Activated gamma-delta T cell treated with anti-CD3 and anti-CD28 coated beads, Interleukin-2, amount 50 U/mL, for 16 hours (primary cell): ENCODE results near the gene PNPLA5.
"Not testable (repeated sequence)": the region's sequence is repeated elsewhere in the genome, so short reads cannot be mapped to it uniquely, and the experiment has no call there.

Experiments used
- DNase-seq: peaks from one replicate; pipeline ENCODE4 v3.0.0-alpha.2; 2020; ENCODE audit warnings: low read depth

PNPLA5 gene

GRCh38 chr22:43881091-43882061, 10.4 kb downstream of the PNPLA5 start:
- DNase-seq = no peak

GRCh38 chr22:43880541-43880991, 11.2 kb downstream of the PNPLA5 start:
- DNase-seq = no peak

DNA sequence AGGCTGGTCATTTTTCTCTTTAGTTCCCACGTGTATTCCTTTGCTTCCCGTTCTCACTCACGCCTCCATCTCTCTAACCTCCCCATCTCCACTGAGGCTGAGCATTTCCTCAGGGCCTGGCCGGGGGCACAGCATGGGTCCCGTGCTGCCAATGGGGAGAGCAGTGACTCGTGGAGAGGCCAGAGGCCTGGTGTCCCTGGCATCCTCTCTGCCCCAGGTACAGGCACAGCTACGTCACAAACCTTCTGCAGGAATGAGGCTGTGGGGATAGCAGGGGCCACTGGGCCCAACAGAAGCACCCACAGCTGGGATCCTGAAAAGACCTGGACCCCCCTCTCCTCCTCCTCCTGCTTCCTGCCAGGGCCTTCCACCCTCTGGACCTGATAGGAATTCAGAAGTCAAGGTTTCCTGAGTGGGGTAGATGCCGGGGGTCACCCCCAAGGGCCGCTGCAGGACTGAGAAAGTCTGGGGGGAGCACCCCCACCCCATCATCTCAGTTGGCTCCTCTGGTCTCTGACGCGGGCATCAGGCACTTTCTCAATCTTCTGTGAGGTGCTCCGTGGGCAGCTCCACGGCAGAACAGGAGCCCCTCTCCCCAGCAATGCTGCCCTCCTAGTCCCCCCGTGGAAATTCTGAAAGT, 11.8 kb downstream of the PNPLA5 start:
- DNase-seq = no peak

DNA sequence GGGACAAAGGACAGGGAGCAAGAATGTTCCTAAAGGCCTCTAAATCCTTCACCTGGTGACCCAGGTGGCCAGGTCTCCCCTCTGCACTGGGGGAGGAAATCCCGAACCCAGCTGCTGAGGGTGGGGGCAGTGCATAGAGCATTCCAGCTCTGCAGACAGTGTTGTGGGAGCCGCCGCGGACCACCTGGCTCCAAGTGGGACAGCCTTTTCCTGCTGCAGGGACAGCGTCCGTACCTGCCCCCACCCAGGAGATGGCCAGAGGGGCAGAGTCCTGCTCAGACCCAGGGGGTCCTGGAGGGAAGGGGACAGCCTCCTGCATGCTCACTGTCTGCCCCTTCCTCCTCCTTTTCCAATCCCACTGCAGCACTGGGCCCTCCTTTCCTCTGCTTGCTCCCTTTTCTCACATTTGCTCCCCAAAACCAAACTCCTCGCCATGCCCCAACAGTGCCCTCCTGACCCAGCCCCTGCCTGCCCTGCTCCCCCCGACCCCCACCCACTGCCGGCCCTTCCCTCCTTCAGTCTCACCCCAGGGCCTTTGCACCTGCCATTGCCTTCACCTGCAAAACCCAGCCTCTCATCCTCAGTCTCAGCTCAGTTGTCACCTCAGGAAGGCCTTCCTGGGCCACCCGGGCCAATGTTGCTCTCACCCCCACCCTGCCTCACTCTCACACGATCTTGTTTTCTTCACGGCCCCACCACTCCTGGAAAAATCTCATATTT, 12.8 kb downstream of the PNPLA5 start:
- DNase-seq = no peak

GRCh38 chr22:43878079-43878795, 13.6 kb downstream of the PNPLA5 start:
- no peak for DNase-seq

DNA sequence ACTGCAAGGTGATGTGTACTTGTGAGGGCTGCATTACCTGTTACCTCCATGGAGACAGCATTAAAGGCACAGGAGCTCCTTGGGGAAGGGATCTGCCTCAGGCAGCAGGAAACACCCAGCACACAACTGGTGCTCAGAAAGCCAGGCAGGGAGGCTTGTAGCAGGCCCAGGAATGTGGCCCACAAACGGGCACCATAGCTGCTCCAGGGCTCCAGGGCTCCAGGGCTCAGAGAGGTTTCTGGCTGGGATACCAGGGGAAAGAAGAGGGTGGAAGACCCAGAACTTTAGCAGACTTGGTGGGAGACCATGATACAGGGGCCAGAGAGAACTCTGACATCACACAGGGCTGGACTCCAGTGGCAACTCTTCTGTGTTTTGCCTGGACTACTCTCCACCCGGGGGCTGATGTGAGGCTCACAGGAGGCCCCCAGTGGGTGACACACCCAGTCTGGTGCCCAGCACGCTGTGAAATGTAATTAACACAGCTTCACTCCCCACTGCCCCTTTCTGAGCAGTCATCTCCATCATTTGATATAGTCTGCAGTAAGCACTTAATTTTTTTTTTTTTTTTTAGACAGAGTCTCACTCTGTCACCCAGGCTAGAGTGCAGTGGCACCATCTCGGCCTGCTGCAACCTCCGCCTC, 14.8 kb downstream of the PNPLA5 start:
- no peak for DNase-seq

- DNase-seq = no peak
Observed at GRCh38 chr22:43869799-43870198, 22.0 kb downstream of the PNPLA5 start.

GRCh38 chr22:43869001-43869400, 22.8 kb downstream of the PNPLA5 start:
- not testable (repeated sequence) for DNase-seq

GRCh38 chr22:43867839-43868635, 23.8 kb downstream of the PNPLA5 start:
- no peak for DNase-seq

DNA sequence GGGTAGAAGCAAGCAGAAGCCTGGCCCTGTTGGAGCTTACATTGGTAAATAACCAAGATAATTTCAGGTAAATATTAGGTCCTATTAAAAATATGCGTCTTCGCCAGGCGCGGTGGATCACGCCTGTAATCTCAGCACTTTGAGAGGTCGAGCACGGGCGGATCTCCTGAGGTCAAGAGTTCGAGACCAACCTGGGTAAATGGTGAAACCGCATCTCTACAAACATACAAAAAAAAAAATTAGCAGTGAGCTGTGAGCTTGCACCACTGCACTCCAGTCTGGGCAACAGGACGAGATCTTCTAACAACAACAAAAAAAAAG, 29.0 kb downstream of the PNPLA5 start:
- no peak for DNase-seq

DNA sequence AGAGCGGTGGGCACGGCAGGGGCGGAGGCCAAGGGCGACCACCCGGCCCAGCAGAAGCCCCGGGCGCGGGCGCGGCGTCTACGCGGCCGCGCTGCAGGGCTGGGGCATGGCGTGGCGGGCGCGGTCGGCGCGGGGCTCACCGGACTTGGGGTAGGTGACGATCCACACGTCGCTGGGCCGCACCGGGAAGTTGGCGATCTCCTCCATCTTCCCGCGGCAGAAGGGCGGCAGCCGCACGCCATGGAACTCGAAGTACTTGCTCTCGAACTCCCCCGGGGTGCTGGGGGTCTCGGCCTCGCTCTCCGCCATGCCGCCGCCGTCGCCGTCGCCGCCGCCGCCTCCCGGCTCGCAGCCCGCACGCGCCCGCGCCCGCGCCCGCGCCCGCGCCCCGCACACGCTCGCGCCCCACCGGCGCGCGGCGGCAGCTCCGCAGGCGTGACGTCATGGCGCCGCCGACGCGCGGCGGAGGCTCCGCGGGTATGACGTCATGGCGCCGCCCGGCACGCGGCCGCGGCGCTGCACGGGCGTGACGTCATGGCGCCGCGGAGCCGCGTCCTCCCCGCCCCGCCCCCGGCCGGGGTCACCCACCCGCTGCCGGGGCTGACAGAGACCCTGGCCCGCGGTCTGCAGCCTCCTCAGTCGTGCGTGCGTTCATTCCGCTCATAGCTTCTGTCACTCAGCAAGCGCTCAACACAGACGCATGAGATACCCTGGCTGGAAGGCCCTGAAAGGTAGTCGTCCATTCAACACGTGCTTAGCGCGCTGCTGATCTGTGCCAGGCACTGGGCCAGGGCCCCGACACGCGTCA, 29.5 kb downstream of the PNPLA5 start, which contains the start of gene SULT4A1:
TSS of gene SULT4A1 (minus strand) at position 440 of the 808 bp plus-strand sequence. CDS start at position 309, 131 bp downstream.
- DNase-seq = no peak

DNA sequence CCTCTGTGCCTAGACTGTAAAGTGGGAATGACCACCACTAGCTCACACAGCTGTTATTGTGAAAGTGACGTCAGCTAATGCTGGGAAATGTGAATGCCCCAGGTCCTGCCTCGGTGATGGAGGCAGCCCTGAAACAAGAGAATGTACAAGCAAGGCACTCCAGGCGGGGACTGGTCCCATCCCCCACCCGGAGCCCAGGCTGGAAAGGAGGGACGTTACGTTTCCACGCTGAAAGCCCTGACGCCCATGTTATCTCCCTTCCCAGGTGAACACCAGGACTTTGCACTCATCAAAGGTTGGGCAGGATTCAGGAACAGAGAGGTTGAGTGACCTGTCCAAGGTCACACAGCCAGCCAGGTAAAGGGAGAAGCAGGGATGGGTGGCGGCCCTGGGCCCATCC, 30.3 kb downstream of the PNPLA5 start:
- DNase-seq = no peak

DNA sequence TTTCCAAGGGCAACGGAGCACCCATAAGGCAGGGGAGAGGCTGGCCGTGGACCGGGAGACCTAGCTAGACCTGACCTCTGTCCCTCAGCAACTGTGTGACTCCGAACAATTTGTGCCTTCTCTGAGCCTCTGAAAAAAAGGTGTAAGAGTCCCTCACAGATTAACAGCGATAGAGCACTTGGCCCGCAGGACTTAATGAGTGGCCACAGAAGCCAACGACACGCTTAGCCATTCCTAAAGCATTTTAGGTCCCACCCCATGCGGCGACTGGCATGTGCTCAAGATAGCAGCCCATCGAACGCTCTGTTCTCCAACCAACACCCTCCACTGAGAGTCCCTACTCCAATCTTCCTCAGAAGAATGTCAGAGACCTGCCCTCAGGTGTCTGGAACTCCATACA, 31.0 kb downstream of the PNPLA5 start:
- DNase-seq = no peak

GRCh38 chr22:43860126-43860525, 31.7 kb downstream of the PNPLA5 start:
- DNase-seq = no peak

DNA sequence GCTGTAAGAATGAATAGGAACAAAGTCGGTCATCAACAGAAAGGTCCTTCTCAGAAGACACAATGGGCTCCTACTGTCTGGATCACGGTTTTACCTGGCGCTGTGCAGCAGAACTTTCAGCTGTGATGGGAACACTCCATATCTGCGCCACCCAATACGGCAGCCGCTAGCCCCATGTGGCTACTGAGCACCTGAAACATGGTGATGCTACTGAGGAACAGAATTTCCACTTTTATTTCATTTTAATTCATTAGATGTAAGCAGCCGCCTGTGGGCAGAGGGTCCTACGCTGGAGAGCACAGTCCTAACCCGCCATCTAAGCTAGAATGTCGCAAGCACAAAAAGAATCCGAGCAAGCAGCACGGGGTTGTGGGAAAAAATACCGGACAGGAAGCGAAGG, 32.2 kb downstream of the PNPLA5 start:
- no peak for DNase-seq

DNA sequence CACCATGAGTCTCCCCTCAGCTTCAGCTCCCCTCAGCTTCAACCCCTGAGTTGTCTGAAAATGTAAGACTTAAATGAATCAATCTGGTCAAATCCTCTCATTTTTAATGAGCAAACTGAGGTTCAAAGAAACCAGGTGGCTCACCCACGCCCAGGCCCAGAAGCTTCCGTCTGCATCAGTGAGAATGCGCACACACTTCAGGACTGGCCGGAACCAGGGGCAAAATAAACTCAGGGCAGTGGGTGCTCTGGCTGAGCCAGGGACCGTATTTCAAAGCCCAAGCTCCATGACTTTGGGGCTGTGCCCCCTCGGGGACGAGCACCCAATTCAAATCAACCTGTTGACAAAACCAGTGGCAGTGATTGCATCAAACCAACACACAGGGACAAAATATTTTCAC, 32.6 kb downstream of the PNPLA5 start:
- no peak for DNase-seq

GRCh38 chr22:43858156-43858895, 33.5 kb downstream of the PNPLA5 start:
- DNase-seq = no peak

GRCh38 chr22:43857367-43857766, 34.4 kb downstream of the PNPLA5 start:
- no peak for DNase-seq

DNA sequence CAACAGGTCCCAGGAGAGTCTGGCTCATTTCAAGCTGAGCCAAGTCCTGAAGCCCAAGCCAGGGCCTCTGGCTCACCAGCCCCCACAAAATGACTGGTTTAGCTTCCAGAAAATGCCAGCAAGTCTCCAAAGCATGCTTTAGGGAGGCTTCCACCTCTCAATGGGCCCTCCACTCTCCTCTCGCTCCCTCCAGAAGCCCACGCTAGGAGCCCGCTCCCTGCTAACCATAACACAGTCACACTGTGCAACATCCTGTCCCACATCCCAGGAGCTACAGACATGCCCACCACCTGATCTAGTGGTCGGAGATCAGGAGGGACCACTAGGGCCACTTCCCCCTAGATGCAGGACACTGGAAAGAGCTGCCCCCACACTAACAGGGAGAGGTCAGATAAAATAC, 36.4 kb downstream of the PNPLA5 start:
- no peak for DNase-seq
